ENCODE results near the gene CDH15.

Gene CDH15

GRCh38 chr16:89141884-89142267 is 29.7 kb upstream of the CDH15 start:
- no peak for DNase-seq

DNA sequence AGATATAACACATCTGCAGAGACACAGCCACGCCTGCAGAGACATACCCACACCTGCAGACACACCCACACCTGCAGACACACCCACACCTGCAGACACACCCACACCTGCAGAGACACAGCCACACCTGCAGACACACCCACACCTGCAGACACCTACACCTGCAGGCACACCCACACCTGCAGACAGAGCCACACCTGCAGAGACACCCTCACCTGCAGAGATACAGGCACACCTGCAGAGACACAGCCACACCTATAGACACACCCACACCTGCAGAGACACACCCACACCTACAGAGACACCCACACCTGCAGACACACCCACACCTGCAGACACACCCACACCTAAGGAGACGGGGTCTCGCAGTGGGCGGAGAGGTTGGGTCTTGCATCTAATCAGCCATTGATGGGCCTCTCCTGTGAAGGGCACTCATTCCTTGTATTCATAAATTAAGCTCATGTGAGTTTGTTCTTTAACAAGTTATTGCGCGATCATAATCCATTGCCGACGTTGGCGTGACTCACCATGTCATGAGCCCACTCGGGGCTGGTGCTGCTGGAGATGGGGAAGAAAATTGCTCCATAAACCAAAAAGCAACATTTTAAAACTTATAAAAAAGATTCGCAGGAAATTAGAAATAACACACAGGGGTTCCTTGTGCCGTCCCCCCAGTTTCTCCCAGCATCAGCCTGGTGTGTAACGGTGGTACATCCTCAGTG is 28.9 kb upstream of the CDH15 start:
- no peak for DNase-seq

DNA sequence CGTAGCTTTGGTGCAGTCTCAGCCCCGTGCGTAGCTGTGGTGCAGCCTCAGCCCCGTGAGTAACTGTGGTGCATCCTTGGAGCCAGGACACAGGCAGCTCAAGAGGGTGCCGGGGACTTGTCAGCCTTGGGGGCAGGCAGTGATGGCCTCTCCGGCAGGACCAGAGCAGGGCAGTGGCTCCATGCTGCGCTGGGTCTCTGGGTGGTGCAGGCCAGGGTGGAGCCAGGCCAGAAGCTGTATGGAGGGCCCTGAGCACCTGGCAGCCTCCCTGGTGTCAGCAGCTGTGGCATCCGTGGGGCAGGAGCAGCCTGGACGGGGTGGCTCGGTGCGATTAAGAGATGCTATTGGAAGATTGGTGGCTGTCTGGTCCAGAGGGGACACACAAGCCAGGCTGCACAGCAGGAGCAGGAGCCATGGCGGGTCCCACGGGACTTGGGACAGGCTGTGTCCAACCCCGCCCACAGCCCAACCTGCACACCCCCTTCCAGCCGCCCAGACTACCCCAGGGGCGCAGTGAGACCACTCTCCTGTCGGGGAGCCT is 28.3 kb upstream of the CDH15 start:
- DNase-seq: no peak

DNA sequence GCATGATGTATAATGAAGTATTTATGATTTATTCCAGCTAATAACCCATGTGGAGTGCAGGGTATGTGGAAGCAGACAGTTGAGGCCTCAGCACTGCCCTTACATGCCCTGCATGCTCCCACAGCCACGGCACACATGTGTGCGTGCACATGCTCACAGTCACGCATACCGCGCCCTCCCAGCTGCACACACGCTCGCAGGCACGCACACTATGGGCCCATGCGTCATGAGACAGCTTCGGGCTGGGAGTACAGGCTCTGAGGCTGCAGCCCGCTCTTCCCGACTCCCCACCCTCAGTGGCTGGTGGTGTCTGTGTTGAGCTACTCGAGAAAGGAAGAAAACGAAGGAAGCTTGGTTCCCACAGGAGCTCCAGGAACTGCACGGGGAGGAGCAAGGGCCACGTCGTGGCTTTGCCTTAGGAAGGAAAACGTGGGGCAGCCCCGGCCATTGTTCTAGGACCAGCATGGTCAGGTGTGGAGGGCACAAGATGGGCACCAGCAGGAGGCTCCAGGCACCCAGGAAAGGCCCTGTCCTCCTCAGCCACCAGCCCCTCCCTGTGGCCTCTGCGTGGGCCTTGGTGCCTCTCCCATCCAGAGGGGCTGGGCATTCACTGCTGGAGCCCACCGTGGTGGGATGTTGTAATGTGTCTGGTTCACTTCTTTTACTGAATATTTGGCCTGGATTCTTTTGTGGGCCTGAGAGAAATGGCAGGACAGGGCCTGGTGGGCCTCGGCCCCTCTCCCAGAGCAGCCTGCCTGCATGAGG is 27.5 kb upstream of the CDH15 start:
- DNase-seq: no peak

DNA sequence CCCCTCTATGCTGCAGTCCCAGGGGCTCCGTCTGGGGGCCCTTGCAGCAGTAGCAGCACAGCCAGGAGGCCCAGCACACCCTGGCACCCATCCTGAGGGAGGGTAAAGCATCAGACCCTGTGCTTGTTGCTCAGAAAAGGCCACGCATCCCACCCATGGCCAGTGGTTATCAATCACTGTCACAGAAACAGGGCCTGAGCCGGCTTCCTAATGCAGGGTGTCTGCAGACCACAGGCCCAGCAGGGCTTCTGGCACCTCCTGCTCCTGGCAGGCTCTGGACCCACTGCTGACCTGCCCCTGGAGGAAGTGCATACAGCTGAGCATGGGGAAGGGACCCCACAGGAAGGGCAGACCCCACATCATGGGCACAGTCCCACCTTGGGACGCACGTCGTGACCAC is 26.9 kb upstream of the CDH15 start:
- DNase-seq: no peak

DNA sequence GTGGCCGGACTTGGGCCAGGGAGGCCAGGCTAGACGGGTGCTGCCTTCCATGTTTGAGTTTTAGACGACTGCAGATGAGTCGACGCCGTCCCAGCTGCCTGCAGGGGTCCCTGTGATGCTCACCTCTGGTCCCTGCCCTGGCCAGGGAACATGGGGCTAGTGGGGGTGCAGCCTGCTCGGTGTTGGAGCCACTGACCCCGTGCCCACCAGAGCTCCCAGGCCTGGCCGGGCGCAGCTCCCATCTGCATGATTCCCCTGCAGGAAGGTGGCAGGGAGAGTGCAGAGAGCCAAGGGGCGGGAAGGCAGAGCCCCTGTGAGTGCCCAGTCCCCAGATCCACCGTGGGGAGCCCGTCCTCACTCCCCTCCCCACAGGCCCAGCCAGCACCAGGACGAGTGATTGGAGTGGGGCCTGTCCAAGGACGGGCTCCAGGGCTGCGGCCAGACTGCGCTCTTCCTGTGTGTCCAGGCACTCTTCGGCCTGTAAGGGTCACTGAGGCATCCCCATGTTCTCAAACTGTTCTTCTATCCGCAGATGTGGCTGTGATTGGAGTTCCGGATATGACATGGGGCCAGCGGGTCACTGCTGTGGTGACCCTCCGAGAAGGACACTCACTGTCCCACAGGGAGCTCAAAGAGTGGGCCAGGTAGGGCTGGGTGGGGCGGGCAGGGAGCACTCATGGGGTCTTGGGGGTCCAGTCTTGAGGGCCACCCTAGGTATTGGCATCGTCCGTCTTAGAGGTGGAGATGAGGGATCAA is 26.0 kb upstream of the CDH15 start:
- no peak for DNase-seq

DNA sequence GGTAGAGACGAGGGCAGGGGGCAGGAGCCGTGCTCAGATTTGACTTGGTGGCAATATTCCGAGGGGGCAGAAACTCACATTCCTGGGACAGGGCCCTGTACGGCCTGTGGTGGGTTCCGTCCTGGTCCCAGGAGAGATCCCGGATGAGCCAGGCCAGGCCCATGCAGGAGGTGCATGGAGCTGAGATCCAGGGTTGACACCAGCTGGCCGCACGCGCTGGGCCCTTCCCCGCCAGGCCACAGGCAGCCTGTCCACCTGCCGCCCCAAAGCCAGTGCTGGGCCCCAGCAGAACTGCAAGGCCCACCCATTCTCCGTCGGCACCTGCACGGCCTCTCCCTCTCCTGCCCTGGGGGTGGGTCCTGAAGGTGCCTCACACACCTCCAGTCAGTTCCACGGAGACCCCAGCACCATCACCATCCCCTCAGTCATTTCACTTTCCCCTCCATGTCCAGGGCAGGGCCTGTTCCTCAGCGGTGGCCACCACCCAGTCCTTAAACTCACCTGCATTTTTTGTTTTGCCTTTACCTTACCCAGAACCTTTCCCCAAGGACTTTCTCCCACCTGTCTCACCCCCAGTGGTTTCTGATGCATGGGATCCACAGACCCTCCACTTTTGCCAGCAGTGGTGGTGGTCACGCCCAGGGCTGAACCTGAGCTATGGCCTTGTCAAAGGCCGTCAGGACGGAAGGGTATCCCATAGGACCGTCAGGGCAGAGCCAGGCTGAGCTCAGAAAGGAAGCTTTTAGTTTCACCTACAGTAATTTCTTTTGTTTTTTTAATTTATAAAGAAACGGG is 25.1 kb upstream of the CDH15 start:
- no peak for DNase-seq

- DNase-seq: no peak
These were observed 24.3 kb upstream of the CDH15 start for GRCh38 chr16:89147085-89147817.

DNA sequence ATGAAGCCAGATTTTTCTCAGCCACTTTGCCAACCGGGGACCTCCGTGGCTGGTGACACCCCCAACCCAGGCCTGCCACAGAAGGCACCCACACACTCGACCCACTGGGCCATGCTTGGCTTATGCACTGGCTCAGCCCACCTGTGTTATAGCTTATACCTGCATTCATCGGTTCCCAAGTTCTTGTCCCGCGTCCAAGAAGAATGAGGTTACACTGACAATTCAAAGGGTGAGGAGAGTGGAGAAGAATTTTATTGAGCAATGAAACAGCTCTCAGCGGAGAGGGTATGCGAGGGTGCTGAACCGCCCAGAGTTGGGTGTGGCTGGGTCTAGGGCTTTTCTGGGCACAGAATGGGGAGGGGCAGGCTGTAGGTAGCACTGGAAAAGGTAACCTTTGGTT is 22.2 kb upstream of the CDH15 start:
- no peak for DNase-seq

DNA sequence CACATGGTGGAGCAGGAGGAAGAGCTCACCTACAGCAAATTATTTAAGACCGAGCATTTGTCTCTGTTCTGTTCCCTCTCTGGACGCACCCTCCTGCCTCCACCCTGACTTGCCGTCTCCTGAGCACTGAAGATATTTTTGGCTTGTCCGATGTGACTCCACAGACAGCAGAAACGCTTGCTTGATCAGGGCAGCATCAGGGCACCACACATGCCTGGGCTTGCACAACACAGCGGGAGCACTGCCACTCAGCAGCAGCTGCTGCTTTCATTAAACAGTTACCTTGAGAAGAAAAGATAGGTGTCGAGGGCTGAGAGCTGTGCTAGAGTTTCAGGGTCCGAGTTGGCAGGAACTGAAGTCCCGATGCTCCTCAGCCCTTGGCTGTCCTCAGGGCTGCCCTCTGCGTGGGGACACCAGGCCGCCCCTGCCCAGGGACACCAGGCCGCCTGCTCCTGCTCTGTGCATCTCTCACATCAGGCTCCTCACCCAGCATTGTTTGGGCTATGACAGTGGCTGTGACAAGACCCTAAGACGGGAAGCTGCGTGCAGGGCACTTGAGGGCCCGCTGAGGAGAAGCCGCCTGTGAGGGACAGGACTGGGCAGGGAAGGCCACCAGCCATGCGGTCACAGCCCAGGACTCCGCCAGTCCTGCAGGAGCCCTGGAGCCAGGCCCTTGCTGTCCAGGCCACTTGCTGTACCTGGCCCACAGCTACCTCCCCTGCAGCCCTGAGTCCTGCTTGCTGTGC is 21.3 kb upstream of the CDH15 start:
- DNase-seq: no peak

GRCh38 chr16:89150981-89151380 is 20.6 kb upstream of the CDH15 start:
- no peak for DNase-seq

GRCh38 chr16:89152831-89153700 is 18.5 kb upstream of the CDH15 start:
- no peak for DNase-seq

DNA sequence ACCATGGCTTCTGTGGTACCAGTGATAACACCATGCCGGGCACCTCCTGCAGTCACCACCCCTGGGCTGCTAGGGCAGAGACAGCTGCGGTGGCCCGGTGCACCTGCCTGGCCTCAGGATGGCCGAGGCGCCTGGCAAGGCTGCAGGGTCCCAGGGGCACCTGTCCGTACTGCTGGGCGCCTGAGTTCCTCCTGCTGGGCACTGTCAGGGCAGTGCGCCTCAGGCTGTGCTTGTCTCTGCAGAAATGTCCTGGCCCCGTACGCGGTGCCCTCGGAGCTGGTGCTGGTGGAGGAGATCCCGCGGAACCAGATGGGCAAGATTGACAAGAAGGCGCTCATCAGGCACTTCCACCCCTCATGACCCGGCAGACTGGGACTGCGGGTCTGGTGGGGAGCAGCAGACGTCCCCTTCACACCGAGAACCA is 17.7 kb upstream of the CDH15 start:
- no peak for DNase-seq

GRCh38 chr16:89154390-89155183 is 17.0 kb upstream of the CDH15 start:
- no peak for DNase-seq

DNA sequence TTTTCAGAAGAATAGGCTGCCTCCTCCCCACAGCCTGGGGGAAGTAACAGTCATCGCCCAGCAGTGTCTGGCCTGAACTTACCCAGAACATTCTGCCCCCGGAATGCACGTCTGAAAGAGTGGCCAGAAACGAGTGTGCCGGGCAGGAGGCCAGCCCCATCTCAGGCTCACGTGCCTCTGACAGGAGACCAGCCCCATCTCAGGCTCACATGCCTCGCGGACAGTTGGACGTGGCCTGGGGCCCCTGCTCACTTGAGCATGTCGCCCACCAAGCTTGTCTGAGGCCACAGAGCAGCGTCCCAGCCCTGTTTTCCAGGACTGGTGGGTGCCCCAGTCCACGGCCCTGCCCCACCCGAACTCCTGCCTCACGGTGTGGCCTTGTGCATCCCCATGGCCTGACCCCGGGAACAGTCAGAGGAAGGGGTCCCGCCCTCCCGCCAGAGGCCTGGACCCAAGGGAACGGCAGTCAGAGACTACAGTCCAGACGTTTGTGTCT is 16.3 kb upstream of the CDH15 start:
- DNase-seq: no peak

DNA sequence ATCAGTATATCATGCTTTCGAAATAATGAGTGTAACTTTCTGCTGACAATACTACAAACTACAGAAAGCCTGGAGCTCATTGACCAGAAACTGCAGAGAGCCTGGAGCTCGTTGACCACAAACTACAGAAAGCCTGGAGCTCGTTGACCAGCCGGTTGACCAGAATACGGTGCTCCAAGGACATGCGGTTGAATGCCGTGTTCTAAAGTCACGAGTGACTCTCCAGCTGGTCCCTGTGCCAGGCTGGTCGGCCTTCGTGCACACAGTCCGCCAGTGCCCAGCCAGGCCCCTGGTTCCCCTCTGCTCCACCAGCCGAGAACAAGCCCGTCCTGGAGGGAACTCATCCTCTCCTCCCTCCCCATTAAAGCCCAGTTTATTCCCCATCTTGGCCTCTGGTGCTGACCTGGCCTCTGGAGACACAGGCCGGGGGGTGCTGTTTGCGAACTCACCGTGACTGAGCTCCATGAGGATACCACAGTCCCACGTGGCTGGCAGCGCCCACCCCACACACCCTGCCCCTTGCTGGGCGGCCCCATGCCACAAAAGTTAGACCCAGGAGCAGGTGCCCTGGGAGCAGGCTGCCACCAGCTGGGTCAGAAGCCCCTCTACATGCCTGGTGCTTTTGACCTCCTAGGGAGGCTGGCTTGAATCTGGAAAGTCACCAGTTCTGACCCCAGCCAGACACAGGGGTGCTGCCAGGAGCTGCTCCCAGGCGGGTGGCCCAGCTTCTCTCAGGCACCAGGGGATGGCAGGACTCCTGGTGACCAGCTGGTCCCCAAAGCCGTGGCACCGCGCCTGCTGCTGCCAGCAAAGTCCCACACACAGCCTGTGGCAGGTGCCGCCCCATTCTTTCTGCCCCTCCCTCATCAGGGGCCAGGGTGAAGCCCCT is 15.5 kb upstream of the CDH15 start:
- no peak for DNase-seq

GRCh38 chr16:89156740-89157645 is 14.6 kb upstream of the CDH15 start:
- DNase-seq: no peak

Data from stimulated activated CD8-positive, alpha-beta memory T cell treated with anti-CD3 and anti-CD28 coated beads, Interleukin-4, amount 100 ng/mL, for 48 hours (primary cell).